Activated gamma-delta T cell treated with Interleukin-2 at 50 U/mL for 16 hours (primary cell): ENCODE results near the gene PMS2.
"Not testable (repeated sequence)": the region's sequence is repeated elsewhere in the genome, so short reads cannot be mapped to it uniquely, and the experiment has no call there.

ENCODE experiments used
- DNase-seq: peaks from one replicate; pipeline ENCODE4 v3.0.0-alpha.2; 2020

Gene PMS2

GRCh38 chr7:6008668-6009611 is at the start of gene PMS2, which contains the start of gene AIMP2:
Gene PMS2 (minus strand): TSS chr7:6009049. CDS start chr7:6009019, 30 bp downstream.
Gene AIMP2 (plus strand): TSS chr7:6009272. CDS start chr7:6009364, 92 bp downstream.
- peak; percentile 93 for DNase-seq

GRCh38 chr7:6057316-6058129 is 48.7 kb upstream of the PMS2 start:
- no peak for DNase-seq

- no peak for DNase-seq
These were observed 47.8 kb upstream of the PMS2 start for GRCh38 chr7:6056616-6057015.

GRCh38 chr7:6051185-6051584 is 42.3 kb upstream of the PMS2 start:
- not testable (repeated sequence) for DNase-seq

- no peak for DNase-seq
These were observed 40.9 kb upstream of the PMS2 start for GRCh38 chr7:6049780-6050179.

GRCh38 chr7:6035686-6036085 is 26.8 kb upstream of the PMS2 start:
- no peak for DNase-seq

- DNase-seq: no peak
These were observed 26.3 kb upstream of the PMS2 start for GRCh38 chr7:6035165-6035564.

- DNase-seq: no peak
These were observed 23.8 kb upstream of the PMS2 start for GRCh38 chr7:6032641-6033040.

- no peak for DNase-seq
These were observed 23.3 kb upstream of the PMS2 start for GRCh38 chr7:6032167-6032566.

GRCh38 chr7:6031567-6031966 is 22.7 kb upstream of the PMS2 start:
- DNase-seq: no peak

GRCh38 chr7:6030988-6031387 is 22.1 kb upstream of the PMS2 start, which contains the start of gene ANKRD61:
Gene ANKRD61 (plus strand): TSS chr7:6031376. CDS start chr7:6031376, 0 bp downstream.
- no peak for DNase-seq

- DNase-seq: no peak
These were observed 19.7 kb upstream of the PMS2 start for GRCh38 chr7:6028563-6028962.

- no peak for DNase-seq
These were observed 19.0 kb upstream of the PMS2 start for GRCh38 chr7:6027806-6028365.

- no peak for DNase-seq
These were observed 18.0 kb upstream of the PMS2 start for GRCh38 chr7:6026820-6027311.

- DNase-seq: peak; percentile 70
These were observed 17.4 kb upstream of the PMS2 start for GRCh38 chr7:6026011-6026819.

- no peak for DNase-seq
These were observed 15.2 kb upstream of the PMS2 start for GRCh38 chr7:6023974-6024435.

GRCh38 chr7:6022707-6023106 is 13.9 kb upstream of the PMS2 start:
- no peak for DNase-seq

- no peak for DNase-seq
These were observed 11.8 kb upstream of the PMS2 start for GRCh38 chr7:6020371-6021286.

GRCh38 chr7:6016653-6016966 is 7.8 kb upstream of the PMS2 start:
- no peak for DNase-seq

GRCh38 chr7:6015917-6016652 is 7.2 kb upstream of the PMS2 start:
- DNase-seq: no peak
